HCT116 (cell line): Measurements from ENCODE around the gene TXNRD3. TPM values are rescaled to one million over a fixed set of nuclear protein-coding genes. Genes with fewer than 3 reads are reported as not detected.

Experiments used
- ATAC-seq: fragments of 200-7000 bp; cut with Tn5 transposase; 2 replicates; pipeline ENCODE4 v1.9.1; 2020; ENCODE audit warnings: mild to moderate bottlenecking, moderate library complexity
- BruUV-seq: library from RNA; stranded (reverse); fragments of 400-500 nt; replicated peaks from 2 replicates; lab custom pipeline; 2021; lab: Mats Ljungman, UMichigan
- CTCF ChIA-PET: fragments of 300-600 bp; sonication (Branson Sonifier 250); formaldehyde crosslinking; loops from one replicate; lab custom pipeline; 2021; ENCODE audit warnings: antibody characterized with exemption; lab: Charles Lee
- POLR2A ChIA-PET: fragments of 300-600, 350-600 bp; sonication (Branson Sonifier 250); formaldehyde crosslinking; loops from one replicate; lab custom pipeline; 2021; ENCODE audit warnings: antibody characterized with exemption; lab: Charles Lee
- RAD21 ChIA-PET, 2 experiments: fragments of 300-600 bp; sonication (Branson Sonifier 250); formaldehyde crosslinking; loops; one replicate each; lab custom pipeline; 2023; ENCODE audit warnings: low total read pairs in 2 of 2; ENCODE audit not compliant: uncharacterized antibody in 2 of 2, unreplicated experiment in 2 of 2, low non-redundant PET in 1 of 2; lab: Charles Lee
- DNase-seq: peaks from one replicate; pipeline ENCODE4 v3.0.0-alpha.2; 2010; ENCODE audit warnings: low read depth, low spot score
- H2AFZ ChIP-seq: fragments of 200-600 bp; shearing (Covaris generic), sonication (generic); 2 replicates; pipeline ENCODE4 v1.6.1; 2017; ENCODE audit warnings: low read depth, mixed run types, mixed read lengths, antibody characterized with exemption, low read length; ENCODE audit not compliant: poor library complexity, severe bottlenecking
- H3K27ac ChIP-seq: 2 replicates; pipeline ENCODE4 v1.5.1; 2012; ENCODE audit warnings: low read depth, low read length
- H3K27me3 ChIP-seq: fragments of 200-600 bp; sonication (generic); 2 replicates; pipeline ENCODE4 v1.6.1; 2016; ENCODE audit warnings: mixed run types, low read length, mixed read lengths; ENCODE audit not compliant: insufficient read depth
- H3K36me3 ChIP-seq, 2 experiments: fragments of 200-500 bp in 1 of 2; fragments of 200-600 bp in 1 of 2; sonication (Bioruptor generic) in 1 of 2; sonication (generic) in 1 of 2; 2 replicates each; pipeline versions ENCODE4 v1.5.1 to v1.6.1; 2014 to 2016; ENCODE audit warnings: low read length in 2 of 2, inconsistent platforms in 1 of 2, mixed read lengths in 1 of 2, mixed run types in 1 of 2; ENCODE audit not compliant: insufficient read depth in 2 of 2, control insufficient read depth in 1 of 2
- H3K4me1 ChIP-seq, 2 experiments: fragments of 200-600 bp in 1 of 2; sonication (generic) in 1 of 2; 2 replicates each; pipeline versions ENCODE4 v1.5.1 to v1.6.1; 2012 to 2017; ENCODE audit warnings: low read length in 2 of 2, inconsistent platforms in 1 of 2, mild to moderate bottlenecking in 1 of 2, mixed read lengths in 1 of 2, mixed run types in 1 of 2, moderate library complexity in 1 of 2; ENCODE audit not compliant: insufficient read depth in 2 of 2, control insufficient read depth in 1 of 2
- H3K4me2 ChIP-seq: fragments of 200-600 bp; sonication (generic); 2 replicates; pipeline ENCODE4 v1.6.1; 2017; ENCODE audit warnings: mixed run types, low read length, mixed read lengths
- H3K4me3 ChIP-seq, 2 experiments: fragments of 200-600 bp in 1 of 2; sonication (generic) in 1 of 2; replicated peaks in 1 of 2; 2 replicates each; pipeline ENCODE4 v1.5.1; 2011 to 2016; ENCODE audit warnings: low read length in 2 of 2, control low read depth in 1 of 2, low read depth in 1 of 2, mild to moderate bottlenecking in 1 of 2, mixed read lengths in 1 of 2, mixed run types in 1 of 2
- H3K79me2 ChIP-seq: fragments of 200-600 bp; sonication (generic); 2 replicates; pipeline ENCODE4 v1.6.1; 2017; ENCODE audit warnings: mild to moderate bottlenecking, mixed run types, low read length, moderate library complexity, mixed read lengths; ENCODE audit not compliant: insufficient read depth
- H3K9ac ChIP-seq: fragments of 200-600 bp; sonication (generic); 2 replicates; pipeline ENCODE4 v1.6.1; 2016; ENCODE audit warnings: low read length, mixed read lengths
- H3K9me2 ChIP-seq: fragments of 200-600 bp; sonication (generic), shearing (Covaris generic); 2 replicates; pipeline ENCODE4 v1.6.1; 2017; ENCODE audit warnings: mixed run types, mild to moderate bottlenecking, moderate library complexity; ENCODE audit not compliant: insufficient read depth
- H3K9me3 ChIP-seq, 2 experiments: fragments of 200-500 bp in 1 of 2; fragments of 200-600 bp in 1 of 2; sonication (Bioruptor generic) in 1 of 2; sonication (generic) in 1 of 2; 2 replicates each; pipeline ENCODE4 v1.6.1; 2014 to 2017; ENCODE audit warnings: low read length in 2 of 2, mixed read lengths in 2 of 2, inconsistent platforms in 1 of 2, low read depth in 1 of 2, mild to moderate bottlenecking in 1 of 2, mixed run types in 1 of 2, moderate library complexity in 1 of 2; ENCODE audit not compliant: control insufficient read depth in 1 of 2, insufficient read depth in 1 of 2
- H4K20me1 ChIP-seq: fragments of 200-600 bp; sonication (generic), shearing (Covaris generic); 2 replicates; pipeline ENCODE4 v1.6.1; 2017; ENCODE audit warnings: mixed run types, mild to moderate bottlenecking, moderate library complexity; ENCODE audit not compliant: insufficient read depth
- EZH2phosphoT487 ChIP-seq: fragments of 200-600 bp; IDR thresholded peaks from 2 replicates; pipeline ENCODE4 v1.6.1; 2018; ENCODE audit warnings: antibody characterized with exemption, borderline replicate concordance
- RAD21 ChIP-seq: IDR thresholded peaks from 2 replicates; pipeline ENCODE4 v1.6.1; 2012; ENCODE audit warnings: low read depth, mild to moderate bottlenecking
- intact Hi-C: fragments of 100-400 bp; cut with micrococcal nuclease; formaldehyde crosslinking; loops from 2 replicates; pipeline ENCODE4 v1.10.0; 2022
- total RNA-seq: library from RNA; stranded (reverse); gene quantifications from one replicate; pipeline ENCODE4 v1.2.1, GENCODE V29; 2021; ENCODE audit not compliant: unreplicated experiment
- TF ChIP-seq, protein P1 (sequence below): IDR thresholded peaks from 2 replicates; pipeline ENCODE4 v1.6.1; 2012; ENCODE audit warnings: low read depth
- TF ChIP-seq, protein P2 (sequence below), 3 experiments: fragments of 200-600 bp in 1 of 3; sonication (generic) in 1 of 3; IDR thresholded peaks in 2 of 3; conservative IDR thresholded peaks in 1 of 3; 2 replicates each; pipeline ENCODE4 v1.5.1; 2012 to 2017; ENCODE audit warnings: low read depth in 2 of 3, low read length in 2 of 3, antibody characterized with exemption in 1 of 3, borderline replicate concordance in 1 of 3, control low read depth in 1 of 3, mild to moderate bottlenecking in 1 of 3, mixed read lengths in 1 of 3, mixed run types in 1 of 3, moderate library complexity in 1 of 3; ENCODE audit not compliant: insufficient read depth in 1 of 3

Gene TXNRD3
- total RNA-seq, 1 experiment from 2014 or later, result 19.3 TPM

DNA sequence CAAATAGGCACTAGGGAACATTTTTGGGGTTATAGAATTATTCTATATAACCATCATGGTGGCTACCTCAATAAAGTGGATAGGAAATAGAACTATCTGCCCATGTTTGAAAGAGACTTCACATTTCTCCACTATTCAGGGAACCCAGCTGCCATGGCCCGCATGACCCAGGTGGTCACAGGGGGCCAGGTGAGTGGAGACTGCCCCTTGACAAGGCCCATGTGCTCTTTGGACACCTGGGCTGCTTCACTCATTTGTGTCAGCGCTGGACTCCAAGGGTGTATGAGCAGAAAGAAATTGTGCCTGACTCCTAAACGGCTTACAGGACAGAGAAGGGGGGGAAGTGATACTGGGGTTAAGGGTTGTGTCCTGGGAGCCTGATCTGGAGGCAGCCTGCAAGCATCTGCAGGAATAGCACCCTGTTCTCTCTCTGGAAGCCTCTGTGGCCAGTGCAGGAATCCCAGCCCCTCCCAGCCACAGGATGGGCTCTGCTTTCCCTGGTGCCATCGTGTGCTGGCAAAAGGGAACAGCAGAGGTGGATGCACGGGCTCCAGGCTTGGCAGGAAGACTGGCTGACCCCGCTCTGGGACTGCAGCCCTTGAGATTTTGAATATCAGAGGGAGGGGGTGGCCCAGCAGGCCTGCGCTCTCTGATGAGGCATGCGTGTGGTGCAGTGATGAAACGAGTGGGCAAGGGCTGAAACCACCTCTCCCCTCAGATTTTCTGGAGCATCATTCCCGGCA is 87.1 kb downstream of the TXNRD3 start:
- Histone ChIP-seq H3K9me3 (no peaks in the 10 kb centered on the region), H3K27me3 (no peaks in the 10 kb centered on the region), H3K9ac (no peak overlapping the region), H2AFZ (no peak overlapping the region), H3K36me3 (no peaks in the 10 kb centered on the region), H3K4me2 (no peak overlapping the region), H3K4me3 (no peak overlapping the region), H4K20me1 (no peaks in the 10 kb centered on the region), H3K4me1 (no peaks in the 10 kb centered on the region), H3K27ac (no peak overlapping the region), H3K79me2 (no peaks in the 10 kb centered on the region), H3K9me2 (no peaks in the 10 kb centered on the region)
- ATAC-seq, result peak; percentile 82
- no peak for TF ChIP-seq EZH2phosphoT487
- TF ChIP-seq, protein P1, sequence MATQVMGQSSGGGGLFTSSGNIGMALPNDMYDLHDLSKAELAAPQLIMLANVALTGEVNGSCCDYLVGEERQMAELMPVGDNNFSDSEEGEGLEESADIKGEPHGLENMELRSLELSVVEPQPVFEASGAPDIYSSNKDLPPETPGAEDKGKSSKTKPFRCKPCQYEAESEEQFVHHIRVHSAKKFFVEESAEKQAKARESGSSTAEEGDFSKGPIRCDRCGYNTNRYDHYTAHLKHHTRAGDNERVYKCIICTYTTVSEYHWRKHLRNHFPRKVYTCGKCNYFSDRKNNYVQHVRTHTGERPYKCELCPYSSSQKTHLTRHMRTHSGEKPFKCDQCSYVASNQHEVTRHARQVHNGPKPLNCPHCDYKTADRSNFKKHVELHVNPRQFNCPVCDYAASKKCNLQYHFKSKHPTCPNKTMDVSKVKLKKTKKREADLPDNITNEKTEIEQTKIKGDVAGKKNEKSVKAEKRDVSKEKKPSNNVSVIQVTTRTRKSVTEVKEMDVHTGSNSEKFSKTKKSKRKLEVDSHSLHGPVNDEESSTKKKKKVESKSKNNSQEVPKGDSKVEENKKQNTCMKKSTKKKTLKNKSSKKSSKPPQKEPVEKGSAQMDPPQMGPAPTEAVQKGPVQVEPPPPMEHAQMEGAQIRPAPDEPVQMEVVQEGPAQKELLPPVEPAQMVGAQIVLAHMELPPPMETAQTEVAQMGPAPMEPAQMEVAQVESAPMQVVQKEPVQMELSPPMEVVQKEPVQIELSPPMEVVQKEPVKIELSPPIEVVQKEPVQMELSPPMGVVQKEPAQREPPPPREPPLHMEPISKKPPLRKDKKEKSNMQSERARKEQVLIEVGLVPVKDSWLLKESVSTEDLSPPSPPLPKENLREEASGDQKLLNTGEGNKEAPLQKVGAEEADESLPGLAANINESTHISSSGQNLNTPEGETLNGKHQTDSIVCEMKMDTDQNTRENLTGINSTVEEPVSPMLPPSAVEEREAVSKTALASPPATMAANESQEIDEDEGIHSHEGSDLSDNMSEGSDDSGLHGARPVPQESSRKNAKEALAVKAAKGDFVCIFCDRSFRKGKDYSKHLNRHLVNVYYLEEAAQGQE, result no peak
- TF ChIP-seq, protein P2, sequence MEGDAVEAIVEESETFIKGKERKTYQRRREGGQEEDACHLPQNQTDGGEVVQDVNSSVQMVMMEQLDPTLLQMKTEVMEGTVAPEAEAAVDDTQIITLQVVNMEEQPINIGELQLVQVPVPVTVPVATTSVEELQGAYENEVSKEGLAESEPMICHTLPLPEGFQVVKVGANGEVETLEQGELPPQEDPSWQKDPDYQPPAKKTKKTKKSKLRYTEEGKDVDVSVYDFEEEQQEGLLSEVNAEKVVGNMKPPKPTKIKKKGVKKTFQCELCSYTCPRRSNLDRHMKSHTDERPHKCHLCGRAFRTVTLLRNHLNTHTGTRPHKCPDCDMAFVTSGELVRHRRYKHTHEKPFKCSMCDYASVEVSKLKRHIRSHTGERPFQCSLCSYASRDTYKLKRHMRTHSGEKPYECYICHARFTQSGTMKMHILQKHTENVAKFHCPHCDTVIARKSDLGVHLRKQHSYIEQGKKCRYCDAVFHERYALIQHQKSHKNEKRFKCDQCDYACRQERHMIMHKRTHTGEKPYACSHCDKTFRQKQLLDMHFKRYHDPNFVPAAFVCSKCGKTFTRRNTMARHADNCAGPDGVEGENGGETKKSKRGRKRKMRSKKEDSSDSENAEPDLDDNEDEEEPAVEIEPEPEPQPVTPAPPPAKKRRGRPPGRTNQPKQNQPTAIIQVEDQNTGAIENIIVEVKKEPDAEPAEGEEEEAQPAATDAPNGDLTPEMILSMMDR (IDR thresholded peaks at IDR 0.05 in 2 of 3, conservative IDR thresholded peaks at IDR 0.05 in 1 of 3; ENCODE audit: borderline replicate concordance in 1 of 3, insufficient read depth in 1 of 3, low read depth in 2 of 3, low read length in 2 of 3), result peak; percentile 16 to 23 (median 21); a peak in 2 of 6 replicates
- peak; percentile 40 for TF ChIP-seq RAD21
- DNase-seq, result no peak
- ChIA-PET POLR2A (no interaction called here), CTCF (no interaction called here), RAD21 (no interaction called here)
- intact Hi-C loops, result no loop called here
- BruUV-seq, result no TSS peak
